ENCODE data around the gene SMARCA2.

Gene SMARCA2

GRCh38 chr9:2014696-2015580 is at the start of gene SMARCA2:
SMARCA2 (plus strand) TSS chr9:2015347; CDS start chr9:2029023, 13,676 bp downstream.
- in situ Hi-C loops (cut with HindIII; ENCODE audit: low sequenced_read_pairs), result no loop called here

- in situ Hi-C loops (cut with HindIII; ENCODE audit: low sequenced_read_pairs), result no loop called here
These were observed 48.3 kb upstream of the SMARCA2 start for GRCh38 chr9:1966725-1967366.

GRCh38 chr9:1969160-1969559 is 46.0 kb upstream of the SMARCA2 start:
- in situ Hi-C loops (cut with HindIII; ENCODE audit: low sequenced_read_pairs), result no loop called here

- in situ Hi-C loops (cut with HindIII; ENCODE audit: low sequenced_read_pairs), result no loop called here
These were observed 45.2 kb upstream of the SMARCA2 start for GRCh38 chr9:1969898-1970297.

- in situ Hi-C loops (cut with HindIII; ENCODE audit: low sequenced_read_pairs), result no loop called here
These were observed 42.5 kb upstream of the SMARCA2 start for GRCh38 chr9:1972672-1973071.

GRCh38 chr9:1977026-1977425 is 38.1 kb upstream of the SMARCA2 start:
- in situ Hi-C loops (cut with HindIII; ENCODE audit: low sequenced_read_pairs), result no loop called here

GRCh38 chr9:1978941-1979340 is 36.2 kb upstream of the SMARCA2 start:
- in situ Hi-C loops (cut with HindIII; ENCODE audit: low sequenced_read_pairs), result no loop called here

GRCh38 chr9:1979741-1980367 is 35.3 kb upstream of the SMARCA2 start:
- in situ Hi-C loops (cut with HindIII; ENCODE audit: low sequenced_read_pairs), result no loop called here

- in situ Hi-C loops (cut with HindIII; ENCODE audit: low sequenced_read_pairs), result no loop called here
These were observed 34.8 kb upstream of the SMARCA2 start for GRCh38 chr9:1980387-1980786.

DNA sequence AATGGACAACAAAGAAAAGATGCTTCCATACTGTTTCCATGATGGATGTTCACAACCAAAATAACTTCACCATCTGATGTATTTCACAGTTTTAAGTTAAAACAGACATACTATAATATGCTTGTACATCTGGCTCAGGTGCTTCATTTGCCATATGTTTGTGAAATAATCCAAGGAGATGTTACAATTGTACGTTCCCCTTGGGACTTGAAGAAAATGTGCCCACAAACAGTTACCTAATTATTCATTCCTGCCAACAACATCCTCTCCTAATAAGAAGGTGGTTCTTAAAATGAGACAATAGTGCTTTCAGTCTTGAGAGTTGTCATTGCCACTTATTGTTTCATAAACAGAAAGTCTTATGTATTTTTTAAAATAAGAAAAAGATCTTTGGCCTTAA is 33.1 kb upstream of the SMARCA2 start:
- in situ Hi-C loops (cut with HindIII; ENCODE audit: low sequenced_read_pairs), result no loop called here

DNA sequence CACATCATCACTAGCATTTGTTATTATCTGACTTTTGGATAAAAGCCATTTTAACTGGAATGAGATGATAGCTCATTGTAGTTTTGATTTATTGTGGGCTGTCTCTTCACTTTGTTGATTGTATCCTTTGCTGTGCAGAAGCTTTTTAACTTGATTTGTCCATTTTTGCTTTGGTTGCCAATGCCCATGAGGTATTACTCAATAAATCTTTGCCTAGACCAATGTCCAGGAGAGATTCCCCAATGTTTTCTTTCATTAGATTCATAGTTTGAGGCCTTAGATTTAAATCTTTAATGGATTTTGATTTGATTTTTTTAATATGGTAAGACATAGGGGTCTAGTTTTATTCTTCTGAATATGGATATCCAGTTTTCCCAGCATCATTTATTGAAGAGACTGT is 28.8 kb upstream of the SMARCA2 start:
- in situ Hi-C loops (cut with HindIII; ENCODE audit: low sequenced_read_pairs), result no loop called here

- in situ Hi-C loops (cut with HindIII; ENCODE audit: low sequenced_read_pairs), result no loop called here
These were observed 25.6 kb upstream of the SMARCA2 start for GRCh38 chr9:1989500-1989899.

DNA sequence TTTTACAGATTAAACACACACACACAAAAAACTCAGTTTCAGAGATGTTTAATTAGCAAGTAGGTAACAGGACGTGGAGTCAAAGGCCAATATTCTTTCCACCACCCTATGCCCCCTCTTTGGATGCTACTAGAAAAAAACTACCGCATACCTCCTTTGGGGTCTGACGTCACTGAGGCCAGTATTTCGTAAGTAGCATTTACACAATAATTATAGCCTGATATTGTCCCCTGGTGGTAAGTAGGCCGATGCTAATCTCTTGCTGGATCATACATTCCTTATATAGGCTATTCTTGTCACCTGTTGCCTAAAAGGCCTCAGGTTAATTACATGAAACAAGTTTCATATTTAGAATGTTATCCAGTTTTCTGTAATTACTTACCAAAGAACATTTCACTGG is 21.0 kb upstream of the SMARCA2 start:
- in situ Hi-C loops (cut with HindIII; ENCODE audit: low sequenced_read_pairs), result no loop called here

GRCh38 chr9:1995084-1995483 is 20.1 kb upstream of the SMARCA2 start:
- in situ Hi-C loops (cut with HindIII; ENCODE audit: low sequenced_read_pairs), result no loop called here

GRCh38 chr9:1996156-1996555 is 19.0 kb upstream of the SMARCA2 start:
- in situ Hi-C loops (cut with HindIII; ENCODE audit: low sequenced_read_pairs), result no loop called here

DNA sequence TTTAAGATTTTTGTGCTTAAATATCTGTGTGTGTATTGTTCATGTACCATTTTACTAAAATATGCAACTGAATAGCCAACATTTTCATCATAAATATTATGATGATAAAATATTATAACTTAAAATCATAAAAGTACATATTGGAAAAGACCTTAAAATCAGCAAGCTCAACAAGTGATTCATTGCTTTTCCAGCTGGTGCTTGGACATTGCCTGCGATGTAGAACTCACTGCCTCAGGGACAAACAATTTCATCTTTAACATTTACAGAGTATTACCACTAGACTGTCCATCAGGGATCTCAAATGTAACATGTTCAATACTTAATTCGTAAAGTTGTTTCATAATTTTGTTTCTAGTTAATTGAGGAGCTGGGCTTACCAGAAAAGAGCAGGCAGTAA is 17.5 kb upstream of the SMARCA2 start:
- in situ Hi-C loops (cut with HindIII; ENCODE audit: low sequenced_read_pairs), result no loop called here

DNA sequence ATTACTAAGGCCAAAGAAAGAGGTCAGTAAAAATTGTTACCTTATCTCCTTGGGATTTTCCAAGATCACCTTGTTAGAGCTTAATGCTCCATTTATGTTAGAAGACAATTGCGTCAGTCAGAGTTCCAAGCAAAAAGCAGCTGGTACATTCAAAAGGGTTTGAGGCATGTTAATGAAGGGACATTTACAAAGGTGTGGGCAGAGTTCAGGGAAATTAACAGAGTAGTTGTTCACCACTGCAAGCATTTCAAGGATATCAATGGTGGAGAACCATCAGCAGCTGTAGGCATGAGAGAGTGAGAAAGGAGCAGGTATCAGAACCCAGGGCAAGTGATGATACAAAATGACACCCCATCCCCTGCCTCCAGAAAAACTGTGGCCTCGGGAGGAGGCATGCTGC is 17.0 kb upstream of the SMARCA2 start:
- in situ Hi-C loops (cut with HindIII; ENCODE audit: low sequenced_read_pairs), result no loop called here

GRCh38 chr9:2000314-2000713 is 14.8 kb upstream of the SMARCA2 start:
- in situ Hi-C loops (cut with HindIII; ENCODE audit: low sequenced_read_pairs), result no loop called here

GRCh38 chr9:2008372-2008771 is 6.8 kb upstream of the SMARCA2 start:
- in situ Hi-C loops (cut with HindIII; ENCODE audit: low sequenced_read_pairs), result no loop called here

DNA sequence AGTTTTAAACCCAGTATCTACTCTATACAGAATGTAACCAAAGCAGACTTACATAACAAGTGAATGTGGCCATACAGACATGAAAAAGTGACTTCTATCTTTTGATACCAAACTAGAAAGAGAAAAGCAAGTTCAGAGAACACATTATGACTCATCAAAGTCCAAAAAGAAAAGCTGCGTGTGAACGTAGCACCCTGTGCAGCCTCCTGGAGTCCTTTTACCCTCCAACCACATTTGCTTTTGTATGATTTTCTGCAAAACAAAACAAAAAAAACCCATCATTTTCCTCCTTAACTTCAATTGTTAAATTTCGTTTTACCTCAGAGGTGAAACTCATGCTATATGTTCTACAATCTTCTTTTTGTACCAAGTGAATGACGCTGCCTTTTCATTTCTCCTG is 2.8 kb upstream of the SMARCA2 start:
- in situ Hi-C loops (cut with HindIII; ENCODE audit: low sequenced_read_pairs), result no loop called here

DNA sequence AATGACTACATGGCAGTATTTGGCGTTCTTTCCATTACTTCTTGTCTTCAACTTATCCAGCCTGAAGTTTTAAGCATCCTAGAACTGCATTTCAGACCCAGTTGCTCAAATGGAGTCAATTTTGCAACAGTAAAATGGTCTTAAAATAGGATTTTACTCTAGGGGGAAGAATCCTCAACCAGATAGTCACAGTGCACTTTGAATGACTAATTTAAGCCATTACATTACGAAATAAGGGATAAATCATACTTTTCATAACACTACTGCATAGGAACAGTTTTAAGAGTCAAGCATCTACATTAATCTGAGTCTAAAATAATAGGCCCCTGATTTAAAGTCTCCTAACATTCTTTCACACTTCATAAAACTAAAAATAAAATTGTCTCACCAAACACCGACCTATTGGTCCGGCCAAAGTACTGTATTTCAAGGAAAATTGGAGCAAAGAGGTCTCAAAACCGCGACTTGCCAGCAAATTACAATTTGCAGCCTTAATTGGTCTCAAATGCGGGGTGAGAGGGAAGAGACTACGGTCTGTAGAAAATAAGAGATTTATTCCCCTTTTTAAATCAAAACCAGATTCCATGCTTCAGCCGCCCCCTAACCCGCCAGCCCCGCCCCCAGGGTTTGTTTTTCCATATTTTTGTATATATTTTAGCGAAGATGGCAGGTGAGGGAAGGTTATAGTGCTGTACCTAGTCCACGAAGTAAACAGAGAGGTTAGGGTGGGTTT is 1.2 kb upstream of the SMARCA2 start:
- in situ Hi-C loops (cut with HindIII; ENCODE audit: low sequenced_read_pairs), result no loop called here
